Breast epithelium (tissue), 4 donors: ENCODE data around the gene BRME1. TPM values are rescaled to one million over a fixed set of nuclear protein-coding genes. Genes with fewer than 3 reads are reported as not detected.
A peak's percentile ranks its signal among the peaks of the same experiment; 100 is the strongest.

Experiments used
- DNase-seq, 2 donors: peaks; one replicate each; pipeline ENCODE4 v3.0.0-alpha.2; 2019; ENCODE audit warnings: low spot score in 2 of 2
- H3K27ac ChIP-seq, 2 donors: fragments of 200-600 bp; sonication (generic) in 1 of 2; one replicate each; pipeline ENCODE4 v1.5.1; 2016 to 2019; ENCODE audit warnings: mild to moderate bottlenecking in 1 of 2
- H3K27me3 ChIP-seq, 2 donors: fragments of 200-600 bp; sonication (generic) in 1 of 2; one replicate each; pipeline versions ENCODE4 v1.5.1 to v1.6.0; 2017 to 2019; ENCODE audit warnings: control low read depth in 1 of 2, mild to moderate bottlenecking in 1 of 2
- H3K36me3 ChIP-seq: fragments of 200-600 bp; one replicate; pipeline ENCODE4 v1.5.1; 2019
- H3K4me1 ChIP-seq, 2 donors: fragments of 200-600 bp; sonication (generic); one replicate each; pipeline ENCODE4 v1.5.1; 2016 to 2019; ENCODE audit warnings: control low read depth in 1 of 2
- H3K4me3 ChIP-seq, 3 donors: fragments of 200-600 bp; sonication (generic); 1 replicate in 2 of 3; 2 replicates in 1 of 3; pipeline ENCODE4 v1.5.1; 2016 to 2019; ENCODE audit warnings: mild to moderate bottlenecking in 3 of 3, moderate library complexity in 2 of 3
- H3K9me3 ChIP-seq, 2 donors: fragments of 200-600 bp; sonication (generic) in 1 of 2; one replicate each; pipeline ENCODE4 v1.5.1; 2016 to 2019; ENCODE audit warnings: control low read depth in 1 of 2
- POLR2A ChIP-seq: fragments of 450-650 bp; IDR thresholded peaks from one replicate; pipeline ENCODE4 v1.6.1; 2016; ENCODE audit warnings: antibody characterized with exemption, mild to moderate bottlenecking, moderate library complexity
- POLR2AphosphoS5 ChIP-seq, 3 donors: sonication (generic); formaldehyde crosslinking; IDR thresholded peaks; one replicate each; pipeline ENCODE4 v1.6.1; 2017; ENCODE audit warnings: antibody characterized with exemption in 3 of 3
- intact Hi-C: fragments of 100-400 bp; cut with DNase I; formaldehyde crosslinking; loops from one replicate; pipeline ENCODE4 v1.15.1; 2023; ENCODE audit warnings: low total_unique reads
- total RNA-seq, 3 donors: library from RNA; depleted of rRNA; stranded (reverse); fragments of >200 nt; gene quantifications; one replicate each; pipeline ENCODE4 v1.1.0, GENCODE V29; 2016
- TF ChIP-seq, protein P1 (sequence below), 3 donors: fragments of 450-650 bp; IDR thresholded peaks; one replicate each; pipeline ENCODE4 v1.5.1; 2016 to 2017; ENCODE audit warnings: antibody characterized with exemption in 3 of 3, mild to moderate bottlenecking in 3 of 3, moderate library complexity in 3 of 3

Gene BRME1
- total RNA-seq, 3 donors from 2014 or later: 1.3 to 6.3 (median 1.6) TPM

DNA sequence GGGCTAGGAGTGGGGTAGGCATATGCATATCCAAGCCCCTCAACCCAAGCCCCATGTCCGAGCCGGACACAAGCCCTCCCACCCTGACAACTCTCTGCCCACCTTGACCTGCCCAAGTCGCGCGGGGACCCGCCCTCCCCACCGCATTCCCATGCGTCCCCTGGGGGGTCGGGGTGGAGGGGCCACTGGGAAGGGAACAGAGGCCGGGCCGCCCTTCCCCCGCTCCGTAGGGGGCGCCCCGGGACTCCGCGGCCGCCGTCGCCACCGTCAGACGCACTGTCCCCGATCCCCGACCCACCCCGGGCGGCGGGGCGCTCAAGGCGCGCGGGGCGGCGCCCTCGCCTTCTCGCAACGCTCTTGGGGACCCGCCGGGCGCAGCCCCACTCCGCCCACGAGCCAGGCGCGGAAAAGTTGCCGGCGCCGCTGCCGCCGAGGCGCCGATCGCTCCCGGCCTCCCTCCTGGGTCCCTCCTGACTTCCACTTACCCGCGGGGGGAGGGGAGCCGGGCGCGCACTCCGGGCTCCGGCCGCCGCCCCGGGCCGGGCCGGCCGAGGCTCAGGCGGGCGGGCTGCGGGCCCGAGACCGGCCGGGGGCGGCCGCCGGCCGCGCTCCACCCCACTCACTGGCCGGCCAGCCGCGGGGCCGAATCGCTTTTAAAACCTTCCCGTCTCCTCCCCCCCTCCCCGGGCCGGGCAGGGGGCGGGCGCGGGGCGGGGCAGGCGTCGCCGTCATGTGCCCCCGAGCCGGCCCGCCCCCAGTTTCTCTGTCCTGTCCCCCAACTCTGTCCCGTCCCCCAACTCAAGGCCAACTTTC lies 63.4 kb downstream of the BRME1 start:
- Histone ChIP-seq H3K27me3 (no peaks in the 10 kb centered on the region), H3K36me3 (no peaks in the 10 kb centered on the region), H3K27ac (peak overlapping the region; percentile 100), H3K4me3 (peak overlapping the region; percentile 89 to 99 (median 96)), H3K9me3 (no peaks in the 10 kb centered on the region), H3K4me1 (peaks cover 31 to 40% of the 10 kb centered on the region in 2 donors)
- peak; percentile 89 to 90 for DNase-seq
- intact Hi-C loops: no loop called here
- peak; percentile 69 to 94 (median 73) for TF ChIP-seq POLR2AphosphoS5 (IDR thresholded peaks at IDR 0.05)
- TF ChIP-seq, protein P1, sequence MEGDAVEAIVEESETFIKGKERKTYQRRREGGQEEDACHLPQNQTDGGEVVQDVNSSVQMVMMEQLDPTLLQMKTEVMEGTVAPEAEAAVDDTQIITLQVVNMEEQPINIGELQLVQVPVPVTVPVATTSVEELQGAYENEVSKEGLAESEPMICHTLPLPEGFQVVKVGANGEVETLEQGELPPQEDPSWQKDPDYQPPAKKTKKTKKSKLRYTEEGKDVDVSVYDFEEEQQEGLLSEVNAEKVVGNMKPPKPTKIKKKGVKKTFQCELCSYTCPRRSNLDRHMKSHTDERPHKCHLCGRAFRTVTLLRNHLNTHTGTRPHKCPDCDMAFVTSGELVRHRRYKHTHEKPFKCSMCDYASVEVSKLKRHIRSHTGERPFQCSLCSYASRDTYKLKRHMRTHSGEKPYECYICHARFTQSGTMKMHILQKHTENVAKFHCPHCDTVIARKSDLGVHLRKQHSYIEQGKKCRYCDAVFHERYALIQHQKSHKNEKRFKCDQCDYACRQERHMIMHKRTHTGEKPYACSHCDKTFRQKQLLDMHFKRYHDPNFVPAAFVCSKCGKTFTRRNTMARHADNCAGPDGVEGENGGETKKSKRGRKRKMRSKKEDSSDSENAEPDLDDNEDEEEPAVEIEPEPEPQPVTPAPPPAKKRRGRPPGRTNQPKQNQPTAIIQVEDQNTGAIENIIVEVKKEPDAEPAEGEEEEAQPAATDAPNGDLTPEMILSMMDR (IDR thresholded peaks at IDR 0.05): no peak

- no peaks in the 10 kb centered on the region for H3K9me3 ChIP-seq
- peak overlapping the region; percentile 89 to 99 (median 96) for H3K4me3 ChIP-seq
- no peaks in the 10 kb centered on the region for H3K27me3 ChIP-seq
- H3K4me1 ChIP-seq: peaks cover 31 to 44% of the 10 kb centered on the region in 2 donors
- no peak for DNase-seq
- peak overlapping the region; percentile 100 for H3K27ac ChIP-seq
- no peak for TF ChIP-seq POLR2AphosphoS5 (IDR thresholded peaks at IDR 0.05)
- TF ChIP-seq, protein P1 (IDR thresholded peaks at IDR 0.05): no peak
- TF ChIP-seq POLR2A: no peak
- no peaks in the 10 kb centered on the region for H3K36me3 ChIP-seq
- intact Hi-C loops: no loop called here
These were observed 64.0 kb downstream of the BRME1 start for GRCh38 chr19:13841962-13842290.

DNA sequence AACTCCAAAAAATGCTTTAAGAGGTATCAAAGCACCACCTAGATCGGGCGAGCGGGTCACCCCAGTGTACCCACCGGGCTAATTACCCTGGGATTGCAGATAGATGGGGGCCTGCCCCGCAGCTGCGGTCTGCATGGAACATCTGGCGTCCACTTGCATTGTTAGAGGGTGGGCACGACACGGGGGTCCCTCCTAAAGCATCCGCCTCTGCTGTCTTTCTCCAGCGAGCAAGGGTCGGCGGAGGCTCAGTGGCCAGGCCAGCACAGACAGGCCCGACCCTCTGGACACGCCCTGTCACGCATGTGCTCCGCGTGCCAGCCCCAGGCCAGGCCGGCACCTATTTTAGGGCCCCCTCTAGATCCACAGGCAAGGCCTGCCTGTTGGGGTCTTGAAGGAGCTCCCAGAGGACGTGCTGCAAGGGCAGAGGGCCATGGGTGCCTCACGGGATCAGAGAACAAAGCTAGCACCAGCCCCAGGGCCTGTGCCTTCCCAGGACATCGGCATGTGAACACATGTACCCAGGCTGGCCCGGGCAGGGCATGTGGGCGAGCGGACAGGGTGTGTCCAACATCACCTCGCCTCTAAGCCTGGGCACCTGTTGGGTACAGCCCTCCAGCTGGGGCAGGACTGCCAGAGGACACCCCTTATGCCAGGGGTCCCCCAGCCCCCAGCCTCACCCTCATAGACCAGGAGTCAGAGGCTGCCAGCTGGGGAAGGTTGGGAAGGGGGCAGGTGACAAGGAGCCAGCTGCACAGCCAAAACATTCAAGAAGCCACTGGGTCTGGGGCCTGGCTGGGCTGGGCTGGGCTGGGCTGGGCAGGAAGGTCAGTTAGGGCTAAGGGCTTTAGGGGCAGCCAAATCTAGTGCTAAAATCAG lies 64.6 kb downstream of the BRME1 start:
- H3K4me1 ChIP-seq: peaks cover 30 to 44% of the 10 kb centered on the region in 2 donors
- H3K4me3 ChIP-seq: peak overlapping the region; percentile 89 to 99 (median 96)
- intact Hi-C loops: no loop called here
- peak overlapping the region; percentile 100 for H3K27ac ChIP-seq
- H3K9me3 ChIP-seq: no peaks in the 10 kb centered on the region
- H3K27me3 ChIP-seq: no peaks in the 10 kb centered on the region
- TF ChIP-seq POLR2AphosphoS5 (IDR thresholded peaks at IDR 0.05) (peak; percentile 36 to 85 (median 83)), POLR2A (peak; percentile 35)
- TF ChIP-seq, protein P1 (IDR thresholded peaks at IDR 0.05): no peak
- H3K36me3 ChIP-seq: no peaks in the 10 kb centered on the region
- DNase-seq: peak; percentile 84 to 91

- TF ChIP-seq POLR2AphosphoS5 (IDR thresholded peaks at IDR 0.05) (peak in 2 of 3 donors; percentile 65 to 92), POLR2A (peak; percentile 10)
- TF ChIP-seq, protein P1 (IDR thresholded peaks at IDR 0.05): no peak
- intact Hi-C loops: no loop called here
- peaks cover 34 to 43% of the 10 kb centered on the region in 2 donors for H3K4me1 ChIP-seq
- peak overlapping the region; percentile 100 for H3K27ac ChIP-seq
- H3K27me3 ChIP-seq: no peaks in the 10 kb centered on the region
- peak overlapping the region; percentile 89 to 99 (median 96) for H3K4me3 ChIP-seq
- H3K36me3 ChIP-seq: no peaks in the 10 kb centered on the region
- H3K9me3 ChIP-seq: no peaks in the 10 kb centered on the region
- peak; percentile 71 to 76 for DNase-seq
These were observed 65.4 kb downstream of the BRME1 start for GRCh38 chr19:13840305-13841085.
